Measurements from ENCODE around the gene EDAR.

Gene EDAR

DNA sequence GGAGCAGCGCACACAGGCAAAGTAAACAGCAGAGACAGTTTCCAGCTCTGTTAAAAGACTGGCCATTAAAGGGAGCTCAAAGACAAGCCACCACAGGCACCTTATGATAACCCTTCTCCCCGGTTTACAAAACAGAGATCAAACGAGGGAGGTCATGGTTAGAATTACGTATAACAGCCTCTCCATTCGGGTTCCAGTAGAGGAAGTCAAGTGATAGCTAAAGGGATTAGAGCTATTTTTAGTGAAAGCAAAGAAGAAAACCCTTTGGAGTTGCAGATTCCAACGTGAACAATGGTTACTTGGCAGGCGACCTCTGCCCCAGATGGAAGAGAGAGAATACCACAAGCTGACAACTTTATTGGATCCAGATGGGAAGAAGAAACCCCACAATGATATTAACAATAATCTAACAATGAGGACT, 31.2 kb upstream of the EDAR start:
- no peak overlapping the region for H3K4me3 ChIP-seq (replicated peaks; ENCODE audit: low read depth, low read length)
- TF ChIP-seq, protein P1, sequence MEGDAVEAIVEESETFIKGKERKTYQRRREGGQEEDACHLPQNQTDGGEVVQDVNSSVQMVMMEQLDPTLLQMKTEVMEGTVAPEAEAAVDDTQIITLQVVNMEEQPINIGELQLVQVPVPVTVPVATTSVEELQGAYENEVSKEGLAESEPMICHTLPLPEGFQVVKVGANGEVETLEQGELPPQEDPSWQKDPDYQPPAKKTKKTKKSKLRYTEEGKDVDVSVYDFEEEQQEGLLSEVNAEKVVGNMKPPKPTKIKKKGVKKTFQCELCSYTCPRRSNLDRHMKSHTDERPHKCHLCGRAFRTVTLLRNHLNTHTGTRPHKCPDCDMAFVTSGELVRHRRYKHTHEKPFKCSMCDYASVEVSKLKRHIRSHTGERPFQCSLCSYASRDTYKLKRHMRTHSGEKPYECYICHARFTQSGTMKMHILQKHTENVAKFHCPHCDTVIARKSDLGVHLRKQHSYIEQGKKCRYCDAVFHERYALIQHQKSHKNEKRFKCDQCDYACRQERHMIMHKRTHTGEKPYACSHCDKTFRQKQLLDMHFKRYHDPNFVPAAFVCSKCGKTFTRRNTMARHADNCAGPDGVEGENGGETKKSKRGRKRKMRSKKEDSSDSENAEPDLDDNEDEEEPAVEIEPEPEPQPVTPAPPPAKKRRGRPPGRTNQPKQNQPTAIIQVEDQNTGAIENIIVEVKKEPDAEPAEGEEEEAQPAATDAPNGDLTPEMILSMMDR (IDR thresholded peaks at IDR 0.05; ENCODE audit: low read depth, low read length, missing control alignments): no peak
- DNase-seq (ENCODE audit: extremely low read depth, low read depth): peak; percentile 56

DNA sequence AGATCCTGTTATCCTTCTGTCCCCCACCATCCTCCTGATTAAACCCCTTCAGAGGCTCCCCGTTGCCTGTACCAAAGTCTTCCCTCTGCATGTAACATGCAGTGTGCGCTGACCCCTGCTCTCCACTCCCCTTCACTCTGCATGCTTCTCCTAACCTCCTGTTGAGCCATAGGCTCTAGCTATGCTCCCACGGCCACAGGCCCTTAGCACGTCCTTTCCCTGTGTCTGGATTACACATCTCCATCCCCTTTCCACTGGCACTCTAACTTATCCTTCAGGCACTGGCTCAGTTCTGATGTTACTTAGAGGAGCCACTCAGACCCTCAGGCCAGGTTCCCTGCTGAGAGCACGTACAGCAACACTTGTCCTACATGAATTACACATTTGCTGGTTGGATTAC, 29.4 kb upstream of the EDAR start:
- no peak overlapping the region for H3K4me3 ChIP-seq (replicated peaks; ENCODE audit: low read depth, low read length)
- DNase-seq (ENCODE audit: extremely low read depth, low read depth): no peak
- TF ChIP-seq, protein P1 (IDR thresholded peaks at IDR 0.05; ENCODE audit: low read depth, low read length, missing control alignments): no peak

DNA sequence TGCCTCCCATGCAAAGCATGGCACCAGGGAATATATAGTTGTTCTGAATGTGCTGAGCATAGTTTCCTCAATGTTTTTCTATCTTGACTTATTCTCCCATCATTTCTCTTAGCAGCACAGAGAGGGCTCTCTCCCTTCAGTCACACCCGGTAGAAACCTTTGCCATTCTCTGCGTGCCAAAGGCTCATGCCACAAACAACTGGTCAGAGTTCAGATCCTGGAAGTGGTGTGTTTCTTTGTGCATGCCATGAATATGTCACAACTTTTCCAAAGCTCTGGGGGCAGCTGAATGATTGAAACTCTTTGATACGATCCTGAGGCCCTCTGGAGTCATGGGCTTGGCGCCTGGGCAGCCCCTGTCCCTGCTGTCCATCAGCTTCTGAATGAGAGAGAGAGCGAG, 28.0 kb upstream of the EDAR start:
- no peak for DNase-seq (ENCODE audit: extremely low read depth, low read depth)
- H3K4me3 ChIP-seq (replicated peaks; ENCODE audit: low read depth, low read length): no peak overlapping the region
- TF ChIP-seq, protein P1 (IDR thresholded peaks at IDR 0.05; ENCODE audit: low read depth, low read length, missing control alignments): no peak

DNA sequence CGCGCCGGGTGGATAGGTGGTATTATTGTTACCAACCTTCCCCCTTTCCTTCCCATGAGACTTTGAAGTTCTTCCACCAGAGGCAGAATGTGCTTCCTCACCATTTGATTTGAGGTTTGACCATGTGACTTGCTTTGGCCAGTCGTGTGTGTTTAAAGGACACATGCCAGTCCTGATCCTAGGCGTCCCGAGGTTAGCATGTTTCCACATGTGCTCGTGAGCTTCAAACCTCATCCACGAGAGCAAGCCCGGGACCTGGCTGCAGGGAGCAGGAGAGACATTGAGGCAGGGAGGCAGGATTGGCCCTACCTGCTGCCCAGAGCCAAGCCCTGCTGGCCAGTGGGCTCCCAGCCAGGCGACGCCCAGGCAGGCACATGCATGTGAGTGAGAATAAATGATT, 27.4 kb upstream of the EDAR start:
- no peak overlapping the region for H3K4me3 ChIP-seq (replicated peaks; ENCODE audit: low read depth, low read length)
- TF ChIP-seq, protein P1 (IDR thresholded peaks at IDR 0.05; ENCODE audit: low read depth, low read length, missing control alignments): no peak
- DNase-seq (ENCODE audit: extremely low read depth, low read depth): no peak

DNA sequence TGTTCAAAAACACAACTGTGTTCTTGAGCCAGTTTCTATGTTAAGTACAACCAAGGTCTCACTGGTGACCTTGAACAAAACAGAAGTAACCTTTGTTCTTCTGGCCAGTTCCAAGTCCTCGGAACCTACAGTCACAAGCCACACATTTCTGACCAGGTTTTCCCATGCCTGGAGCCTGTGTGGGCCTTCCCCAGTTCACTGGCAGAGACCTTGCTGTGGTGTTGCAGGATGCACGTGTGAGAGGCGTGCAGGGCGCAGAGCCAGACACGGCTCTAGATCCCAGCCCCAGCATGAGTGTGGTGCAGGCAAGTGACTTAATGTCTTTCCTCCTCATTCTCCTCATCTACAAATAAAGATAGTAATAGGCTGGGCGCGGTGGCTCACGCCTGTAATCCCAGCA, 25.5 kb upstream of the EDAR start:
- TF ChIP-seq, protein P1 (IDR thresholded peaks at IDR 0.05; ENCODE audit: low read depth, low read length, missing control alignments): no peak
- H3K4me3 ChIP-seq (replicated peaks; ENCODE audit: low read depth, low read length): no peak overlapping the region
- no peak for DNase-seq (ENCODE audit: extremely low read depth, low read depth)

DNA sequence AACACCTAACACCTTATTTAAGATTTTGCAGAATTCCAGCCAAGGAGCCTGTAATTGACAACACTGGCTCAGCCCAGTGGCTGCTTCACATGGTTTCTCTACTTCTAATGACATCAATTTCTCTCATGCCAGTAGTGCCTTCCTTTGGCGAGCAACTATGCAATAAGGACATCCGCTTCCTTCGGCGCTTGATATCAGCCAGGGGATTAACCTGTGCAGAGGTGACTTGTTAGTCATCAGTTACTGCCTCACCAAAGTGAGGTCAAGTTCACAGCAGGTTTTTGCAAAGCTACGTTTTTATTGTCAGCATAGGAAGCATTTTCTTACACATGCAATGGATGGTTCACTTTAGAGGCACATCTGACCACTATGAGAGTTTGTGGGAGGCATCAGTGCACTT, 24.0 kb upstream of the EDAR start:
- TF ChIP-seq, protein P1 (IDR thresholded peaks at IDR 0.05; ENCODE audit: low read depth, low read length, missing control alignments): no peak
- no peak for DNase-seq (ENCODE audit: extremely low read depth, low read depth)
- no peak overlapping the region for H3K4me3 ChIP-seq (replicated peaks; ENCODE audit: low read depth, low read length)

DNA sequence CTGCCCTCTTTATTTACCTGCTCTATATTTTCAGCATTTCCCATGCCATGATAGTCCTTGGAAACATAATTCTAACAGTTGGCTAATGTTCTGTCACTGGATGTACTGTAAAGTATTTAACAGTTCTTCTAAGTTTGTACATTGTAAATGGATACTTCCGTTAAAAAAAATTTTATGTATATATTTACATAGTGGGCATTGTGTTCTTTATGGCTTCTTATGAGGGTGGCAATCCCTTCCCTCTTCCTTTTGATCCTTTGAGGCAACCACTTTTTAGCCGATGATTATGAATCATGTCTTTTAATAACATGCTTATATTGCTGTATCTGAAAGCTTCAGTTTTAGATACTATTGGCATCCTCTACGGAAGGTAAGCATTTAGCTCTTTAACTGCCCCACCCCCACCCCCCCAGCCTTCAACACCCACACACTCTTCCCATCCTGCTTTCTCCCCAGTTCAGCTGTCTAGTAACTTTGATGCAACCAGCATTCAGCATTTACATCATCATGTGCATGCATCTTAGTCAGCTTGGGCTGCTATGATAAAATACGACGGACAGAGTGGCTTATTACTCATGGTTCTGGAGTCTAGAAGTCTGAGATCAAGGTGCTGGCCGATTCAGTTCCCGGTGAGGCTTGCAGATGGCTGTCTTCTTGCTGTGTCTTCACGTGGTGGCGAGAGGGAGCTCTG, 21.0 kb upstream of the EDAR start:
- no peak overlapping the region for H3K4me3 ChIP-seq (replicated peaks; ENCODE audit: low read depth, low read length)
- TF ChIP-seq, protein P1 (IDR thresholded peaks at IDR 0.05; ENCODE audit: low read depth, low read length, missing control alignments): no peak
- no peak for DNase-seq (ENCODE audit: extremely low read depth, low read depth)

All from HFF-Myc (cell line).